ENCODE data around the gene ATG4D.

Gene ATG4D

DNA sequence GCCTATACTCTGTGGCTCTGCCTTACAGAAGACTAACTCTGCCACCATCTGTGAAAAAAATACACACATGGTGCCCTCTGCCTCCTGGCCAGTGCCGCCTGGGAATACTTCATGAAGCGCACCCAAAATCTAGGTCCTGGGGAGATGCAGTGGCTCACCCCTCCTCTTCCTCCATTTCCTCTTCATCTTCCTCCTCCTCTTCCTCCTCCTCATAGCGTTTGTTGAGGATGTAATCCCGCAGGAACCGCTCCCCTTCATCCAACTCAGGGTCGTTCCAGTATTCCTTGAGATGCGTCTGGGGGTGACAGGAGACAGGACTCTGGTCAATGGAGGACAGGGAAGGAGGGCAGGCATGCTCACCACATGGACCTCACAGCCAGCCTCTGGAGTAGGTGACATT is 16.4 kb downstream of the ATG4D start:
- TF ChIP-seq, protein P1, sequence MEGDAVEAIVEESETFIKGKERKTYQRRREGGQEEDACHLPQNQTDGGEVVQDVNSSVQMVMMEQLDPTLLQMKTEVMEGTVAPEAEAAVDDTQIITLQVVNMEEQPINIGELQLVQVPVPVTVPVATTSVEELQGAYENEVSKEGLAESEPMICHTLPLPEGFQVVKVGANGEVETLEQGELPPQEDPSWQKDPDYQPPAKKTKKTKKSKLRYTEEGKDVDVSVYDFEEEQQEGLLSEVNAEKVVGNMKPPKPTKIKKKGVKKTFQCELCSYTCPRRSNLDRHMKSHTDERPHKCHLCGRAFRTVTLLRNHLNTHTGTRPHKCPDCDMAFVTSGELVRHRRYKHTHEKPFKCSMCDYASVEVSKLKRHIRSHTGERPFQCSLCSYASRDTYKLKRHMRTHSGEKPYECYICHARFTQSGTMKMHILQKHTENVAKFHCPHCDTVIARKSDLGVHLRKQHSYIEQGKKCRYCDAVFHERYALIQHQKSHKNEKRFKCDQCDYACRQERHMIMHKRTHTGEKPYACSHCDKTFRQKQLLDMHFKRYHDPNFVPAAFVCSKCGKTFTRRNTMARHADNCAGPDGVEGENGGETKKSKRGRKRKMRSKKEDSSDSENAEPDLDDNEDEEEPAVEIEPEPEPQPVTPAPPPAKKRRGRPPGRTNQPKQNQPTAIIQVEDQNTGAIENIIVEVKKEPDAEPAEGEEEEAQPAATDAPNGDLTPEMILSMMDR (IDR thresholded peaks at IDR 0.05; ENCODE audit: insufficient read depth, missing control alignments), result no peak
- FAIRE-seq, result no peak
- DNase-seq (ENCODE audit: insufficient read length, low spot score), result no peak

DNA sequence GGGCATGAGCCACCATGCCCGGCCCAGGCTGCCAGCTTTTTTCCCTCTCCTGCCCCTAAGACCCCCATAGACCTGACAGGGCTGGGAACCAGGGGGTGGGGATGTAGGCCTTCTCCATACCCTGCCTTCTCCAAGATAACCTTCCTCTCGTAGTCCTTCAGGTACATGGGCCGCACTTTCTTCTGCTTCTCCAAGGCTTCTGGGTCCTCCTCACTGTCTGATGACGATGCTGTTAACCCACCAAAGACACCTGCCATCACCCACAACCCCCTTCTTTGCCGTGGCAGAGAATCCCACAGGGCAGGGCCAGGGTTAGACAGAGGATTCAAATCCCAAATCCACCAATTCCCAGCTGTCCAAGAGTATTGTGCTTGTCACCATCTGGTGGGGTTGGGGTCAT is 18.9 kb downstream of the ATG4D start:
- no peak for FAIRE-seq
- TF ChIP-seq, protein P1 (IDR thresholded peaks at IDR 0.05; ENCODE audit: insufficient read depth, missing control alignments), result no peak
- DNase-seq (ENCODE audit: insufficient read length, low spot score), result no peak

DNA sequence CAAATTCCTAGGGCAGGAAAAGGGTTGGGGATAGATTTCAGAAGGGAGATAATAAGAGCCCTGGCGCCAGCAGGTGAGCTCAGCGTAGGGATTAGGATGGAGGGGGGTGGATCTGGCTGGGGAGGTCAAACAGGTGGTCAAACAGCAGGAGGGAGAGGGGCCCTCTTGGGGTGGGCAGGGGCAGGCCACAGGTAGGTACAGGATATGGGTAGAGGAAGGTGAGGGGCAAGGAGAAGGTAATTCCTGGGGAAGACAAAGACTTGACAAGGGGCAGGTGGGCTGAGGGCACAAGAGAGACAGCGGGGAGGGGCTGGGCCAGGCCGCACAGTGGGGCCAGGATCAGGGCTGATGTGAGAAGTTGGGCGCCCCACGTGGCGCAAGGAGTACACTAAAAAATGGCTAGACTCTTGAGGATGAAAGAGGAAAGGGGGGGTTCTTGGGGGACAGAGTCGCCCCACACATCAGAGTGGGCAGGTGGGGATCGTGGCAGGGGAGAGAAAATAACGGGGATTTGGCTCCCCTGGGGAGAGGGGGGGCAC is 21.4 kb downstream of the ATG4D start:
- DNase-seq (ENCODE audit: insufficient read length, low spot score), result no peak
- TF ChIP-seq, protein P1 (IDR thresholded peaks at IDR 0.05; ENCODE audit: insufficient read depth, missing control alignments), result peak; percentile 31
- no peak for FAIRE-seq

DNA sequence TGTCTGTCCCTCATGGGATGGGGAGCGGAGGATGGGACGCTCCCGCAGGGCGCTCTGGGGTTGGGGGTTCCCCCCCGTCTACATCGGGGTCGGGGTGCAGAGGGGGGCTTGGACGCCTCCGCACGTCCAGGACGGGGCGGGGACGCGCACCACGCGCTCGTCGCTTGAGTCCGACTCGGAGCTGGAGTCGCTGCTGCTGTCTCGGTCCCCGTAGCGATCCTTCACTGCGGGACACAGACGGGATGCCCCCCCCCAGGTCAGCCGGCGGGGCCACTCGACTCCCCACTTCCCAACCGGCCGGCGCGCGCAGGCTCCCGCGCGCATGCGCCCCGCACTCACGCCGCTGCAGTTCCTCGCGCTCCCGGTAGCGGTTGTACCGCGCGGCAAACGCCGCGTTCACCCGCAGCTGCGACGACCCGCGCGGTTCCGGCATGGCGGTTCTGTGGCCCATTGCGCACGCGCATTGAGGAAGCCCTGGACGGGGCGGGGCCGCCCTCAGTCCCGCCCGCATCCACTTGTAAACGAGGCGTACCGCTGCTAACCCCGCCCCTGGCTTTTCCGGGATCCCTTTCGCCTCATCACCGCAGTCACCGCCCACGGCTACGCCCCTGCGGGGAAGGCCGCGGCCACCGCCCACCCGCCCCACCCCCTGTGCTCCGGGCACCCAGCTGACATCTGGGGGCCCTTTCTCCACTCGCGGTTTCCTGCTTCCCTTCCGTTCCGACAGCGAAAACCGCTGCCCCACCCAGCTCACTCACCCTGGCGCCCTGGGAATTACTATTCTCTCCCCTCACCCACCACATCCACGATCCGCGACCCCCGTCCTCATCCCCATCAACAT is 22.1 kb downstream of the ATG4D start, which contains the start of gene KRI1:
KRI1 (minus strand) TSS at position 444 of the 841 bp plus-strand sequence; CDS start at position 433, 11 bp downstream.
- TF ChIP-seq, protein P1 (IDR thresholded peaks at IDR 0.05; ENCODE audit: insufficient read depth, missing control alignments), result no peak
- FAIRE-seq (no peak), DNase-seq (ENCODE audit: insufficient read length, low spot score) (peak; percentile 100)

DNA sequence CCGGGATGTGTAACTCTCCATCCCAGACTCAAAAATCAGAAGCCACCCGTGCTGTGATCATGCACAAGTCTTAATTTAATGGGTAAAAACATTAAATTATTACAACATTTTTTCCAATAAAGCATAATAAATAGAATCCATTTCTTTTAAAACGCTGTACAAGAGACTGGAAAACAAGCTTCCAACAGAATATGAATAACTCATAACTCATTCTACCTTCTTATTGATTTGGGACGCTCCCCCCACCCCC is 22.6 kb downstream of the ATG4D start:
- no peak for DNase-seq (ENCODE audit: insufficient read length, low spot score)
- no peak for FAIRE-seq
- TF ChIP-seq, protein P1 (IDR thresholded peaks at IDR 0.05; ENCODE audit: insufficient read depth, missing control alignments), result no peak

DNA sequence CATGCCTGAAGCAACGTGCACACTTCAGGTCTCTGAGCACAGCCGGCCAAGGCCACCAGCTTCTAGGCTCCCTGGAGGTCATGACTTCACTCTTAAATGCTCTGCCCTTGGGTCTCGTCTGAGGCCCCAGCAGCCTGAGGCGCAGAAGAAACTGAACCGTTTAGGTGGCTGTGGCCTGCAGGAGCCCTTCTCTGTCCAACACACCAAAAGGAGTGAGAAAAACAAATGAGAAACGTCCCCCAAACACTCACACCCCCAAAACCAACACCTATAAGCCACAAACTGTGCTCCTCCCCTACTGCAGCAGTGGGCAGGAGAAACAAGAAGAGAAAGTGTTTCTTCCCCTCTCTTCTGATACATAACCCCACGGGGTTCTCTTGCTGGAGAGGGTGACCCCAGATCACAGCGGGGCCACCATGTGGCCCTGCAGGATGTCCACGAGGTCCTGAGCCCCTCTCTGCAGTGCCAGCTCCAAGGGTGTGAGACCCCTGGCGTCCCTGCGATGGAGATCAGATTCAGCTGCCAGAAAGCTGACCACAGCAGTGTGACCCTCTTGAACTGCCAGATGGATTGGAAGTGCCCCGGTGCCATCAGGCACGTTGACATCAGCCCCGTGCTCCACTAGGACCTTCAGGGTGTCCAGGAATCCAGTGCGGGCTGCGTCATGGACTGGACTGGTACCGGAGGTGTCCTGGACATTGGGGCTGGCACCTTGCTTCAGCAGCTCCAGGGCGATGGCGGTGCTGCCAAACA is 23.1 kb downstream of the ATG4D start:
- TF ChIP-seq, protein P1 (IDR thresholded peaks at IDR 0.05; ENCODE audit: insufficient read depth, missing control alignments), result no peak
- DNase-seq (ENCODE audit: insufficient read length, low spot score) (no peak), FAIRE-seq (no peak)
